Right lung (tissue), 5 donors: Measurements from ENCODE around the gene SNAP47. TPM values are rescaled to one million over a fixed set of nuclear protein-coding genes. Genes with fewer than 3 reads are reported as not detected.

Experiments used
- DNase-seq, 2 donors: peaks; one replicate each; pipeline ENCODE4 v3.0.0-alpha.2; 2013
- polyA plus RNA-seq, 5 donors: library from polyadenylated mRNA; unstranded; fragments of 120-200 nt; gene quantifications; one replicate each; pipeline versions ENCODE4 v1.2.1 to v1.2.3, GENCODE V29; 2013; ENCODE audit warnings: inconsistent platforms in 1 of 5, low replicate concordance in 1 of 5; ENCODE audit not compliant: insufficient read length in 5 of 5, insufficient read depth in 1 of 5

Gene SNAP47
- polyA plus RNA-seq, 5 donors: 37.5 to 46.2 (median 40.0) TPM

GRCh38 chr1:227747948-227748495, 12.8 kb downstream of the SNAP47 start:
- DNase-seq: no peak

GRCh38 chr1:227748496-227749182, 13.4 kb downstream of the SNAP47 start:
- no peak for DNase-seq

DNA sequence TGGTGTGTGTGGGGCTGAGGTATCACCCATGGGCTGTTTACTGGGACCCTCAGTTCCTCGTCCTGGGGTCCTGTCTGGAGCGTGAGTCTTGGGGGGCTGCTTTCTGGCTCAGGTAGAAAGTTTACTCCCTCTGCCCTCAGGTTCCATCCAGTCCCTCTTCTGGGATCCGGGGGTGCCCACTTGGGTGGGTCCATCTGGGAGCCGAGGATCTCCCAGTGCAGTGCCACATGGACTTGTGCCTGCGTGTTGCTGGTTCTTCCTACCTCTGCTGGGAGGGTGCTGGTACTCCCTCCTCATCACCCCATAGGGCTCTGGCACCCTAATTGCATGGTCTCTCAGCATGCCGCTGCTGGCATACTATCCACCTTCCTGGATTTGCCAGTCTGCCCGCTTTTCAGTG, 14.0 kb downstream of the SNAP47 start:
- DNase-seq: no peak

- no peak for DNase-seq
Observed at GRCh38 chr1:227749916-227750710, 14.9 kb downstream of the SNAP47 start.

DNA sequence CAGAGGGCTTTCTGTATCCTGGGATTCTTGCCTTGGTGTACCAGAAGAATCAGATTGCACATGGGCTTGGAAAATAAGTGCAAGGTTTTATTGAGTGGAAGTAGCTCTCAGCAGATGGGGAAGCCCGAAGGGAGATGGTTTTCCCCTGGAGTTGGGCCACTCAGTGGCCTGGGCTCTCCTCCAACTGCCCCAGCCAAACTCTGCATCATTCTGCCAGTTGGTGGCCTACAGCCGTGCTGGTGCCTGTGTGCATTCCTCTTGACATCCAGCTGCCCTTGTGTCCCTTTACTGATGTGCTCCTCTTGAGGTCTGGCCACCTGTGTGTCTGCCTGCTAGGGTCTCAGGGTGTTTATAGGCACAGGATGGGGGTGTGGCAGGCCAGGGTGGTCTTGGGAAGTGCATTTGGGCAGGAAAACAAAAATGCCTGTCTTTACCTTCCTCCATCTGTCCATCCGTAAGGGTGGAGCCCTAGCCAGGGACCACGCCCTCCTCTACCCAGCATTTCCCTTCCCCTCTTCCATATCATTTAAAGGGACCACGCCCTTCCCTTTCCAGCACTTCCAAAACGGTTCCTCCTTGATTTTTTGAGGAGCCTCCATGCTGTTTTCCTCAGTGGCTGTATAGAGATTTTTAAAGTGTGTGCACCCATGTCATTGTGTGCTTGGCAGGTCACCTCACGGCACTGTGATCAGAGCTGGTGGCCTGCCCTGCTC, 18.9 kb downstream of the SNAP47 start:
- no peak for DNase-seq

DNA sequence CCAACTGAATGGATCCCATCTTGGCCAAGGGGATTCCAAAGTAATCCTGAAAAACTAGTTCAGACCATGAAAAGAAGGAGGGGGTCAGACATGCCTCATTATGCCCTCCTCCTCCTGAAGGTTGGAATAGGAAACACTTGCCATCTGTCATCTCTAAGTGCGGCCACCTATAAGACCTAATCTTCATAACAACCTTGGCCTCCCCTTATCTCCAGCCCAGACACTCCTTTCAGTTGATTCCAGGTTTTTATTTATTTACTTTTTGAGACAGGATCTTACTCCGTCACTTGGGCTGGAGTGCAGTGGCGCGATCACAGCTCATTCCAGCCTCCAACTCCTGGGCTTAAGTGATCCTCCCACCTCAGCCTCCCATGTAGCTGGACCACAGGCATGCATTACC, 19.7 kb downstream of the SNAP47 start:
- no peak for DNase-seq

- DNase-seq: peak in 1 of 2 donors; percentile 22
Observed at GRCh38 chr1:227756172-227756959, 21.1 kb downstream of the SNAP47 start.

GRCh38 chr1:227757781-227758180, 22.5 kb downstream of the SNAP47 start:
- DNase-seq: no peak

DNA sequence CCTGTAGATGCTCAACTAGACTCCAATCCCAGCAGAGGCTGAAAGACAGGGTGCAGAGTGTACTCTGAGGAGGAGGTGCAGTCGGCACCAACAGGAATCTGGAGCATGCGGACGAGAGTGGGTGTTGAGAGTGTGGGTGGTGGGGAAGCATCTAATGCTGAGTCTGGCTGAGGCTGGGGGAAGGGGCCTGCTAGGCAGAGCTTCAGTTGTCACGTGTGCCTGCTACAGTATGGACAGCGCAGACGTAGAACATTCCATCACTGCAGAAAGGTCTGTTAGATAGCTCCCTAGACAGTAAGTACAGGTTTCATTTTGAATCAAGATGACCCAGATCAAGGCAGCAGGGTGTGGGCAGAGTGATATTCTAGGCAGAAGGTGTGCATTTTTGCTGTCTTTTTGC, 23.1 kb downstream of the SNAP47 start:
- no peak for DNase-seq

- DNase-seq: no peak
Observed at GRCh38 chr1:227759341-227760300, 24.4 kb downstream of the SNAP47 start.

DNA sequence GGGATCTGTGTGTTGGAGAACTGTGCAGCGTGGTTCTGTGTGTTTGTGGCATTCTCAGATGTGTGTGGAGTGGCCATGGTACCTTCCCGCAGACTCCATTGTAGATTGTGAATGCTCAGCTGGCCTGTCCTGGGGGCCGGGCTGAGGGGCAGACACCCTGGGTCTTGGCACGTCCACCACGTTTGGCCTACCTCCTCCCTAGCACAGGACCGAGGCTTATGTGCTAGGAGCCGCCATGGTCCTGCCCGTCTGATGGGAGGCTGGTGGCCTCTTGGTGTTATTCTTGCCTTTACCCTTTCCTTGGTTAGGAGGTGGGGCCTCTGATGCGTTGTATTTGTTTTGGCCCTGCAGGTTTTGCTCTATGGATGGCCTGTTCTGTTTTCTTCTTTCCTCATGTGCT, 25.1 kb downstream of the SNAP47 start:
- DNase-seq: no peak

DNA sequence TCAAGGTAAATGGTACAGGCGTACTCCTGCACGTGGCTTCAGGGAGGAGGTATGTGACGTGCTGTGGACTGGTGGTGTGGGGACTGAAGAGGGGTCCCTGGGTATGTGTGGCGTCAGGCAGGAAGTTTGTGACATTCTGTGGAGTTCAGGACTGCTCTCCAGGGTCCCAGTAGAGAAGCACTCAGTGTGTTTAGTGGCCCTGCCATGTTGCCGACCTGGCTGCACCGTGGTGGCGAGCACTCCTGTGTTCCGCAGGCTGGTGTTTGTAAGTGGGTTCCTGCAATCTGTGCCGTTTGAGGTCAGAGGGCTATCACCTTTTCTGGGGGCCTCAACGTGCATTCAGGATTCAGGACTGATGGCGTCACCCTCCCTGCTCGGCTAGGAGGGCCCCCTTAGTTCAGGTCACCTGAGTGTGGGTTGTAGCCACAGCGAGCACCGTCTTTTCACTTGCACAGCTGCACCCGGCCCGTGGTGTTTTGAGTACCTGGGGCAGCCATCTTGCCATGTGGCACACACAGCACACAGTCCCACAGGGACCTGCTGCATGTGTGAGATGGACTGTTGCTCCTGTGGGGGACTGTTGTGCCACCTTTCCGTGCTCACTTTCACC, 26.5 kb downstream of the SNAP47 start:
- no peak for DNase-seq

DNA sequence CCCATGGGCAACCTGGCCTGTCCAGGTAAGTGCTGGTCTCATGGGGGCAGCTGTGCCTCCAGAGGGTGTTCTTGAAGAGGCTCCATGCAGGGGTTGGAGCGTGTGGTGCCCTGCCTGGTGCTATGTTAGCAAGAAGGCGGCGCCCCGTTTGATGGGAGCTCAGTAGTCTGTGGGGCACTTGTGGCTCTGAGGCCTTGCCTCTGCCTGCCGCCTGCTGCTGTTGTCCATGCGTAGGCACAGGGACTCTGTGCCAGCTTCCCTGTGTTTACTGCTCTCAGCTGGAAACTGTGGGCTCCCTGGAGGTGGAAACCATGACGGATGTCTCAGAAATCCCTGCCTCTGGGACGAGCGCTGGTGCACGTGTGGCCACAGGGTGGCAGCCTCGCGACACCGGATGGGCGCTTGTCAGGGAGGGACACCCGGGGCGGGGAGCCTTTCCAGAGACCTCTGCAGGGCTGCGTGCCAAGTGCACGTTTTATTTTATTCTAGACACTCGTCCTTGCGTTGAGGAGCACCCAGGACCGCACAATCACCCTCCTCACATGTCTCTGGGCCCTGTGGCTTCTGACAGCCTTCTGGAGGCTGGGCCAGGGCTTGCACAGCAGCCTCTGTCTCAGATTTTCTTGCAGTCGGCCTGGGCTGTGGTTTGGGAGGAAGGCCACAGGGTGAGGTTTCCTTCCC, 27.1 kb downstream of the SNAP47 start:
- DNase-seq: peak; percentile 74

- no peak for DNase-seq
Observed at GRCh38 chr1:227763246-227764018, 28.2 kb downstream of the SNAP47 start.

GRCh38 chr1:227764019-227764391, 28.8 kb downstream of the SNAP47 start:
- DNase-seq: no peak

GRCh38 chr1:227765261-227766014, 30.2 kb downstream of the SNAP47 start:
- DNase-seq: no peak

DNA sequence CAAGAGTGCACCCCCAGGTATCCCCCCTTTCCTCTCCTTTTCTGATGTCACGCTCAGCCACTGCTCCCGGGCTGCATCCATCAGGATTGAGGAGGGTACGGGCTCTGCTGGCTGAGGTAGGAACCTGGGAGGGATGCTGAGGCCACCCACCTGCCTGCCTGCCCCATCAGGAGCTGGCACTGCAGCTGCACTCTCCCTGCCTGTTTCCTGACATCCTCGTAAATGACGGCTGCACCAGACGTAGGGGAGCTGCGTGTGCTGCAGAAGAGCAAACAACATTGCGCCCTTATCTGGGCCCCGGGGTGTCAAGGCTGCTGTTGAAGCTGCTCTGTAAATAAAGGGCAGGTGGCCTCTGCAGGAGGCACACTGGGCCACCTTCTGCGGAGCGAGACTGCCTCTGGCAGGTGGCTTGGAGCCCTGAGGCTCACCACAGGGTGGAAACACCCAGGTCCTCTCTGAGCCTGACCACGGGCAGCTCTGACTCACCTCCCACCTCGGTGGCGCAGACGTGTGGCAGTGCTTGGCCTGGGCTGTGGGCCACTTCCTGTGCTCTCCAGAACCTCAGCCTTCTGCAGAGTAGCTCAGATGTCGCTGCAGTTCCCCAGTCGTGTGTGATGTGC, 30.9 kb downstream of the SNAP47 start:
- DNase-seq: no peak
